CD4-positive, alpha-beta T cell (primary cell): Measurements from ENCODE around the gene PPP1R36. TPM values are rescaled to one million over a fixed set of nuclear protein-coding genes. Genes with fewer than 3 reads are reported as not detected.
"Not testable (repeated sequence)": the region's sequence is repeated elsewhere in the genome, so short reads cannot be mapped to it uniquely, and the experiment has no call there.

ENCODE experiments used
- ATAC-seq: fragments of 200-7000 bp; cut with Tn5 transposase; one replicate; pipeline ENCODE4 v1.10.0; 2022; ENCODE audit warnings: mild to moderate bottlenecking; ENCODE audit not compliant: poor library complexity
- CTCF ChIA-PET: fragments of 350-600 bp; sonication (Branson Sonifier 250); formaldehyde crosslinking; loops from one replicate; lab custom pipeline; 2021; ENCODE audit warnings: antibody characterized with exemption, inconsistent platforms; lab: Charles Lee
- POLR2A ChIA-PET: fragments of 350-600 bp; sonication (Branson Sonifier 250); formaldehyde crosslinking; loops from one replicate; lab custom pipeline; 2021; ENCODE audit warnings: antibody characterized with exemption, inconsistent platforms; lab: Charles Lee
- DNase-seq, 14 experiments: peaks; one replicate each; pipeline ENCODE4 v3.0.0-alpha.2; 2013 to 2020; ENCODE audit warnings: mixed read lengths in 2 of 14
- H3K27ac ChIP-seq, 2 donors: one replicate each; pipeline versions ENCODE4 v1.5.1 to v1.7.0; 2013; ENCODE audit warnings: low read length in 2 of 2, low read depth in 1 of 2, mild to moderate bottlenecking in 1 of 2
- H3K27me3 ChIP-seq, 2 experiments: 1 replicate in 1 of 2; 2 replicates in 1 of 2; pipeline versions ENCODE4 v1.6.1 to v1.7.0; 2013; ENCODE audit warnings: low read length in 2 of 2, control low read depth in 1 of 2, mild to moderate bottlenecking in 1 of 2, moderate library complexity in 1 of 2; ENCODE audit not compliant: insufficient read depth in 2 of 2, control insufficient read depth in 1 of 2
- H3K36me3 ChIP-seq: one replicate; pipeline ENCODE4 v1.6.1; 2013; ENCODE audit warnings: low read length, control low read depth; ENCODE audit not compliant: insufficient read depth
- H3K4me1 ChIP-seq: one replicate; pipeline ENCODE4 v1.6.1; 2013; ENCODE audit warnings: low read length, control low read depth; ENCODE audit not compliant: insufficient read depth
- H3K4me3 ChIP-seq: one replicate; pipeline ENCODE4 v1.5.1; 2013; ENCODE audit warnings: mild to moderate bottlenecking, low read length, moderate library complexity
- H3K9me3 ChIP-seq, 2 experiments: 1 replicate in 1 of 2; 2 replicates in 1 of 2; pipeline versions ENCODE4 v1.6.1 to v1.7.0; 2013; ENCODE audit warnings: low read length in 2 of 2, mild to moderate bottlenecking in 2 of 2, control low read depth in 1 of 2, moderate library complexity in 1 of 2; ENCODE audit not compliant: control insufficient read depth in 1 of 2, insufficient read depth in 1 of 2
- H3K27ac Mint-ChIP-seq: one replicate; pipeline ENCODE4 v1.8.0; 2020; ENCODE audit warnings: mixed read lengths
- H3K27me3 Mint-ChIP-seq: one replicate; pipeline ENCODE4 v1.8.0; 2021; ENCODE audit warnings: mixed read lengths
- H3K36me3 Mint-ChIP-seq: one replicate; pipeline ENCODE4 v1.8.0; 2021; ENCODE audit warnings: low read depth, mixed read lengths
- H3K4me1 Mint-ChIP-seq: one replicate; pipeline ENCODE4 v1.8.0; 2021; ENCODE audit warnings: low read depth, mixed read lengths
- H3K4me3 Mint-ChIP-seq: one replicate; pipeline ENCODE4 v1.8.0; 2020; ENCODE audit warnings: mild to moderate bottlenecking, mixed read lengths
- H3K9me3 Mint-ChIP-seq: one replicate; pipeline ENCODE4 v1.8.0; 2020; ENCODE audit warnings: mixed read lengths
- CTCF ChIP-seq: fragments of 200-600 bp; IDR thresholded peaks from one replicate; pipeline ENCODE4 v1.8.0; 2022; ENCODE audit warnings: antibody characterized with exemption, mild to moderate bottlenecking
- intact Hi-C, 2 experiments: fragments of 100-400 bp; cut with DNase I in 1 of 2; cut with micrococcal nuclease in 1 of 2; formaldehyde crosslinking; loops; one replicate each; pipeline versions ENCODE4 v1.15.1 to v1.9.0; 2023 to 2025; cut with DNase I, micrococcal nuclease
- total RNA-seq, 174 experiments: library from RNA in 2 of 174; stranded (reverse) in 2 of 174; gene quantifications; one replicate each; pipeline ENCODE4 v1.2.3 and lab custom pipeline; 2021 to 2026

The PPP1R36 gene
- total RNA-seq, 2 experiments from 2014 or later, result not detected

GRCh38 chr14:64569138-64569631, 19.4 kb downstream of the PPP1R36 start:
- Mint-ChIP-seq H3K36me3 (no peaks in the 10 kb centered on the region), H3K27ac (no peak overlapping the region), H3K27me3 (peaks cover 5% of the 10 kb centered on the region), H3K9me3 (no peaks in the 10 kb centered on the region), H3K4me1 (no peaks in the 10 kb centered on the region), H3K4me3 (no peak overlapping the region)
- Histone ChIP-seq H3K27me3 (no peaks in the 10 kb centered on the region), H3K9me3 (no peaks in the 10 kb centered on the region), H3K4me3 (no peak overlapping the region), H3K36me3 (no peaks in the 10 kb centered on the region), H3K27ac (no peak overlapping the region), H3K4me1 (no peaks in the 10 kb centered on the region)
- POLR2A ChIA-PET, result no interaction called here
- CTCF ChIA-PET, result no interaction called here
- DNase-seq (no peak), ATAC-seq (no peak)
- TF ChIP-seq CTCF, result no peak
- intact Hi-C loops, result no loop called here

- CTCF ChIA-PET, POLR2A ChIA-PET, H3K9me3 ChIP-seq, H3K36me3 Mint-ChIP-seq, H3K4me3 Mint-ChIP-seq, H3K4me1 ChIP-seq, H3K27me3 ChIP-seq, H3K4me3 ChIP-seq, H3K27me3 Mint-ChIP-seq, intact Hi-C loops, H3K9me3 Mint-ChIP-seq, ATAC-seq, H3K4me1 Mint-ChIP-seq, H3K27ac ChIP-seq, H3K27ac Mint-ChIP-seq, DNase-seq, H3K36me3 ChIP-seq: not testable (repeated sequence)
Observed at GRCh38 chr14:64569646-64570045, 19.9 kb downstream of the PPP1R36 start.

- H3K27ac ChIP-seq, result no peak overlapping the region
- H3K27ac Mint-ChIP-seq, result no peak overlapping the region
- POLR2A ChIA-PET, result no interaction called here
- no peaks in the 10 kb centered on the region for H3K36me3 Mint-ChIP-seq
- DNase-seq (no peak), ATAC-seq (no peak)
- CTCF ChIA-PET, result interaction anchor here (0.6 kb wide), 1 partner anchor 12 kb away, joined by 3 read pairs; no protein-coding TSS in a partner anchor
- H3K9me3 Mint-ChIP-seq, result no peaks in the 10 kb centered on the region
- H3K36me3 ChIP-seq, result no peaks in the 10 kb centered on the region
- H3K27me3 ChIP-seq, result no peaks in the 10 kb centered on the region
- intact Hi-C loops, result no loop called here
- no peak overlapping the region for H3K4me3 ChIP-seq
- no peaks in the 10 kb centered on the region for H3K4me1 Mint-ChIP-seq
- no peaks in the 10 kb centered on the region for H3K9me3 ChIP-seq
- no peak for TF ChIP-seq CTCF
- H3K27me3 Mint-ChIP-seq, result no peaks in the 10 kb centered on the region
- no peak overlapping the region for H3K4me3 Mint-ChIP-seq
- no peaks in the 10 kb centered on the region for H3K4me1 ChIP-seq
Observed at GRCh38 chr14:64572386-64573104, 22.8 kb downstream of the PPP1R36 start.

- Histone ChIP-seq H3K4me1 (no peaks in the 10 kb centered on the region), H3K27ac (no peak overlapping the region), H3K36me3 (no peaks in the 10 kb centered on the region), H3K27me3 (no peaks in the 10 kb centered on the region), H3K9me3 (no peaks in the 10 kb centered on the region), H3K4me3 (no peak overlapping the region)
- CTCF ChIA-PET, result no interaction called here
- POLR2A ChIA-PET, result no interaction called here
- H3K36me3 Mint-ChIP-seq, result no peaks in the 10 kb centered on the region
- H3K4me3 Mint-ChIP-seq, result no peak overlapping the region
- H3K9me3 Mint-ChIP-seq, result no peaks in the 10 kb centered on the region
- ATAC-seq, result no peak
- no peak for TF ChIP-seq CTCF
- no peak for DNase-seq
- H3K27me3 Mint-ChIP-seq, result no peaks in the 10 kb centered on the region
- H3K4me1 Mint-ChIP-seq, result no peaks in the 10 kb centered on the region
- H3K27ac Mint-ChIP-seq, result no peak overlapping the region
- intact Hi-C loops, result no loop called here
Observed at GRCh38 chr14:64573109-64573508, 23.3 kb downstream of the PPP1R36 start.
